GM12865 (cell line): ENCODE data around the gene EHBP1L1.

Experiments
- DNase-seq: peaks from one replicate; pipeline ENCODE4 v3.0.0; 2010; ENCODE audit warnings: low read depth
- H3K4me3 ChIP-seq: 2 replicates; pipeline ENCODE4 v1.5.1; 2011; ENCODE audit warnings: mild to moderate bottlenecking, low read depth, low read length, control low read depth
- CTCF ChIP-seq: IDR thresholded peaks from 2 replicates; pipeline ENCODE4 v1.5.1; 2011; ENCODE audit warnings: low read length, control low read depth, low read depth, inconsistent platforms; ENCODE audit not compliant: insufficient read depth; ENCODE audit errors: missing control alignments

Gene EHBP1L1

DNA sequence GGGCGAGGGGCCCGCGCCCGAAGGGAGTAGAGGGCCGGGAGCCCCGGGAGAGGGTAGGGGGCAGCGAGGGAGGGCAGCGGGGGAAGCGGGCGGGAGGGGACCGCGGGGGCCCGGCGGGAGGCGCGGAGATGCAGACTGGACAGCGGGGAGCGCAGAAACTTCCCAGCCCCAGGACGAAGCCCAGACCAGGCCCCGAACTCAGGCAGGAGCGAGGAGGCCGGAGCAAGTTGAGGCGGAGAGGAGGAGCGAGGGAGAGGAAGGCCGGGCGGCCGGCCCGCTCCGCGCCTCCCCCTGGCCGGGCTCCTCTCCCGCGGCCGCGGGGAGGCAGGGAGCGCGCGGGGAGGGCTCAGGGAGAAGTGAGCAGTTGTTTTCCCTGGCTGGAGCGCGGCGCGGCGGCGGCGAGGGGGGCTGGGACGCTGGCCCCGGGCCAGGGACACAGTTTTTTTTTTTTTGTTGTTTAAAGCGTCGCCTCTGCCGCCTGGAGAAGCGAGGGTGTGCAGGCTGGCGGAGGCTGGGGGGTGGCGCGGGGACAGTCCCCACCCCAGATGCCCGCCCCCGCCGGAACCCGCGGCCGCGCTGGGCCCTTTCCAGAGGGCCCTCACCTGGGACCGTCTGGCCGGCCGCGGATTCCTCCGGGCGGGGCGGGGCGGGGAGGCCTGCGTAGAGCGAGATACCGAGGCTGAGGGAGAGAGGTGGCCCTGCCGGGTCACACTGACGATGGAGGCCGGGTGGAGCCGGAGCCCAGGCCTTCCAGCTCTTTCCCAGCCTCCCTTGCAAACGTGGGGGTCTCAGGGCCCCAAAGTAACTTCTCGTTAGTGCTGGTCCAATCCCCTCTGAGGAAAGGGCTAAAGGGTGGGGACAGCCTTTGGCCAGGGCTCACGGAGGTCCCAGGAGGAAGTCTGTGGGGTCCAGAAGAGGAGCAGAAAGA lies 17.6 kb upstream of the EHBP1L1 start, which contains the start of gene LTBP3:
Gene LTBP3, minus strand, starts transcription at position 358 of the 928 bp plus-strand sequence. CDS start 400 bp downstream, outside the sequence.
- DNase-seq, result no peak
- TF ChIP-seq CTCF, result no peak
- peak within 1 kb of the TSS; percentile 12; the same call in 1 of the 2 replicates for H3K4me3 ChIP-seq

- DNase-seq, result no peak
- no peak for TF ChIP-seq CTCF
- no peak overlapping the region for H3K4me3 ChIP-seq
These were observed 16.8 kb upstream of the EHBP1L1 start for GRCh38 chr11:65558930-65559509.

GRCh38 chr11:65559535-65559934 lies 16.3 kb upstream of the EHBP1L1 start:
- DNase-seq, result no peak
- no peak overlapping the region for H3K4me3 ChIP-seq
- no peak for TF ChIP-seq CTCF

DNA sequence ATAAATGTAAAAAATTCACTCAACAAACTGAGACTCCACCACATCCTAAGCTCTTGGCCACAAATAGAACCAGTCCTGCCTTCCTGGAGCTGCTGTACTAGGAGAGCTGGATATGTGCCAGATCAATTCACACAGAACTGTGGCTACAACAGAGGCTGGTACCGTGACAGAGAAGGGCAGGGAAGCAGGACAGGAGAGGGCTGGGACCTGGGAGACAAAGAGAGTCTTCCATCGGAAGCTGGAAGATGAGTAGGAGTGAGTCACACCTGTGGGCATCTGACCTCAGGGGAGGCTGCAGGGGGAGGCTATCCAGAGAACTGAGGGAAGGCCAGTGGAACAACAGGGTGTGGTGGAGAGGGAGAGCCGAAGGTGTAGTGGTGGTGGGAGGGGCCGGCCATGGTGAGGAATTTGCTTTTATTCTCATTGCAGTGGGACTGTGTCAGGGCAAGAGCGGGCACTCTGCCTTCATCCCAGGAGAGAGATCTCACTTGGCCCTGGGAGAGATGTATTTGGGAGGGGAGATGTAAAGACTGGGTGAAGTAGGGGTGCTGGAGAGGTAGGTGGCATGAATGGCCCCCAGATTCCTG lies 15.8 kb upstream of the EHBP1L1 start:
- DNase-seq, result no peak
- H3K4me3 ChIP-seq, result no peak overlapping the region

GRCh38 chr11:65560555-65561418 lies 15.1 kb upstream of the EHBP1L1 start:
- no peak for DNase-seq

More for the DNA sequence above, 15.8 kb upstream of the EHBP1L1 start:
- no peak for TF ChIP-seq CTCF

More at GRCh38 chr11:65560555-65561418, 15.1 kb upstream of the EHBP1L1 start:
- no peak for TF ChIP-seq CTCF
- H3K4me3 ChIP-seq, result no peak overlapping the region
